Osteoblast (primary cell): Measurements from ENCODE around the gene ACTR1A. TPM values are rescaled to one million over a fixed set of nuclear protein-coding genes. Genes with fewer than 3 reads are reported as not detected.
A peak's percentile ranks its signal among the peaks of the same experiment; 100 is the strongest.

ENCODE experiments used
- DNase-seq: peaks from one replicate; pipeline ENCODE4 v3.0.0; 2011; ENCODE audit warnings: low spot score, mixed read lengths; ENCODE audit not compliant: insufficient read length; ENCODE audit errors: missing footprints
- H2AFZ ChIP-seq: 2 replicates; pipeline ENCODE4 v1.6.0; 2011; ENCODE audit warnings: mild to moderate bottlenecking, low read length
- H3K27ac ChIP-seq: 2 replicates; pipeline ENCODE4 v1.5.1; 2011; ENCODE audit warnings: mild to moderate bottlenecking, low read depth, low read length, moderate library complexity
- H3K27me3 ChIP-seq: 2 replicates; pipeline ENCODE4 v1.6.0; 2012; ENCODE audit warnings: mild to moderate bottlenecking, control low read depth, inconsistent platforms, low read length, moderate library complexity; ENCODE audit not compliant: insufficient read depth
- H3K36me3 ChIP-seq: 2 replicates; pipeline ENCODE4 v1.5.1; 2011; ENCODE audit warnings: mild to moderate bottlenecking, low read length, control low read depth, moderate library complexity; ENCODE audit not compliant: insufficient read depth
- H3K4me1 ChIP-seq: 2 replicates; pipeline ENCODE4 v1.5.1; 2011; ENCODE audit warnings: mild to moderate bottlenecking, low read length, control low read depth, moderate library complexity; ENCODE audit not compliant: insufficient read depth
- H3K4me2 ChIP-seq: 2 replicates; pipeline ENCODE4 v1.6.0; 2011; ENCODE audit warnings: mild to moderate bottlenecking, low read length; ENCODE audit not compliant: insufficient read depth
- H3K4me3 ChIP-seq: fragments of 200-600 bp; sonication (generic); 3 replicates; pipeline ENCODE4 v1.5.1; 2012; ENCODE audit warnings: mild to moderate bottlenecking, low read length, inconsistent platforms; ENCODE audit not compliant: insufficient read depth
- H3K79me2 ChIP-seq: 2 replicates; pipeline ENCODE4 v1.6.0; 2012; ENCODE audit warnings: mild to moderate bottlenecking, low read length, control low read depth, inconsistent platforms; ENCODE audit not compliant: insufficient read depth
- H3K9me3 ChIP-seq: 2 replicates; pipeline ENCODE4 v1.5.1; 2011; ENCODE audit warnings: low read depth, low read length, control low read depth
- H4K20me1 ChIP-seq: 2 replicates; pipeline ENCODE4 v1.6.0; 2012; ENCODE audit warnings: mild to moderate bottlenecking, low read length, control low read depth; ENCODE audit not compliant: insufficient read depth
- total RNA-seq: library from RNA; depleted of rRNA; stranded (reverse); fragments of >200 nt; gene quantifications from 2 replicates; pipeline ENCODE4 v1.2.3, GENCODE V29; 2012
- TF ChIP-seq, protein P1 (sequence below): IDR thresholded peaks from 2 replicates; pipeline ENCODE4 v1.5.1; 2011; ENCODE audit warnings: mild to moderate bottlenecking, low read depth, low read length, moderate library complexity; ENCODE audit errors: extremely low read depth

ACTR1A gene
- total RNA-seq, 1 donor = 105 TPM

DNA sequence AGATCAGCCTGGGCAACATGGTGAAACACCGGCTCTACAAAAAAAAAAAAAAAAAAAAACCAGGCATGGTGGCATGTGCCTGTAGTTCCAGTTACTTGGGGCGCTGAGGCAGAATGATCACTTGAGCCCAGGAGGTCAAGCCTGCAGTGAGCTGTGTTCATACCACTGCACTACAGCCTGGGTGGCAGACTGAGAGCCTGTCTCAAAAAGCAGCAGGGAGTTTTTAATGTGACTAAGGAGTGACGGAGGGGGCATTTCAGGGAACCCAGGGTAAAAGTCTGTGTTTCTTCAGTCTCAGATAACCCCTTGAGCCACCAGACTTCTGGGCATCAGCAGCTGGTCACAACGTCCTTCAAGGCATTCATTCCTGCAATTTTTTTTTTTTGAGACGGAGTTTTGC lies 49.0 kb downstream of the ACTR1A start:
- Histone ChIP-seq H2AFZ (no peak overlapping the region), H4K20me1 (no peaks in the 10 kb centered on the region), H3K4me2 (no peak overlapping the region), H3K9me3 (no peaks in the 10 kb centered on the region), H3K4me1 (peaks cover 34% of the 10 kb centered on the region), H3K4me3 (no peak overlapping the region), H3K79me2 (no peaks in the 10 kb centered on the region), H3K27ac (peak overlapping the region; percentile 78), H3K27me3 (no peaks in the 10 kb centered on the region), H3K36me3 (no peaks in the 10 kb centered on the region)
- TF ChIP-seq, protein P1, sequence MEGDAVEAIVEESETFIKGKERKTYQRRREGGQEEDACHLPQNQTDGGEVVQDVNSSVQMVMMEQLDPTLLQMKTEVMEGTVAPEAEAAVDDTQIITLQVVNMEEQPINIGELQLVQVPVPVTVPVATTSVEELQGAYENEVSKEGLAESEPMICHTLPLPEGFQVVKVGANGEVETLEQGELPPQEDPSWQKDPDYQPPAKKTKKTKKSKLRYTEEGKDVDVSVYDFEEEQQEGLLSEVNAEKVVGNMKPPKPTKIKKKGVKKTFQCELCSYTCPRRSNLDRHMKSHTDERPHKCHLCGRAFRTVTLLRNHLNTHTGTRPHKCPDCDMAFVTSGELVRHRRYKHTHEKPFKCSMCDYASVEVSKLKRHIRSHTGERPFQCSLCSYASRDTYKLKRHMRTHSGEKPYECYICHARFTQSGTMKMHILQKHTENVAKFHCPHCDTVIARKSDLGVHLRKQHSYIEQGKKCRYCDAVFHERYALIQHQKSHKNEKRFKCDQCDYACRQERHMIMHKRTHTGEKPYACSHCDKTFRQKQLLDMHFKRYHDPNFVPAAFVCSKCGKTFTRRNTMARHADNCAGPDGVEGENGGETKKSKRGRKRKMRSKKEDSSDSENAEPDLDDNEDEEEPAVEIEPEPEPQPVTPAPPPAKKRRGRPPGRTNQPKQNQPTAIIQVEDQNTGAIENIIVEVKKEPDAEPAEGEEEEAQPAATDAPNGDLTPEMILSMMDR = no peak
- DNase-seq = peak; percentile 60

DNA sequence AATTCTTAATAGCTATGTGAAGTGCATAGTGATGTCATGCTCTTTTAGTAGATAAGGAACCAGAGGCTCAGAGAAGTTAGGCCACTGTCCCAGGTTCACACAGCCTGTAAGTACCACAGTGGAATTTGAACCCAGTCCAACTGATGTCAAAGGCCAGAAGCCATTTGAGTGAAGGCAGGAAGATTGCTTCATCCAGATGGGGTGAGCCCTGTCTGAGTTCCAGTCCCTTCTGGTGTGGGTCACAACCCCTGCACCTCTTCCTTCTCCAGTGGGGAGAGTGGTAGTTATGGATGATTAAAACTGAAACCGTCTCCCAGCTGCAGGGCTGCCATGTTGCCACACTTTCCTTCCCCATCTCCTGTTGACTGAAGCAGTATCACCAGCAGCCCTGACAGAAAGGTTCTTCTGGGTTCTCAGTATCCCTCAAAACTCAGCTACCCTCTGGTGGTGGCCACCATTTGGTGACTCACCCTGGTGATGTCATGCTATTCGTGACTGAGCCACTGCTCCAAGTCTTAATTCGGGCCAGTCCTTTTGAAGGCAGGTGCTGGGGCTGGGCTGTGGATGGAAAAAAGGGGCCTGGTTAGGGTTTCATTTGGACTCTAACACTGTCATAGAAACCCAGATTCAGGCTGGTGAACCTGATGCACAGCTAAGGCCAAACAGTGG lies 49.7 kb downstream of the ACTR1A start:
- no peak overlapping the region for H3K4me3 ChIP-seq
- H3K9me3 ChIP-seq = no peaks in the 10 kb centered on the region
- no peaks in the 10 kb centered on the region for H3K27me3 ChIP-seq
- no peaks in the 10 kb centered on the region for H4K20me1 ChIP-seq
- H3K27ac ChIP-seq = peak overlapping the region; percentile 78
- TF ChIP-seq, protein P1 = no peak
- peaks cover 34% of the 10 kb centered on the region for H3K4me1 ChIP-seq
- H3K36me3 ChIP-seq = no peaks in the 10 kb centered on the region
- no peaks in the 10 kb centered on the region for H3K79me2 ChIP-seq
- peak overlapping the region; percentile 36 for H2AFZ ChIP-seq
- peak overlapping the region; percentile 50 for H3K4me2 ChIP-seq
- DNase-seq = peak; percentile 94

DNA sequence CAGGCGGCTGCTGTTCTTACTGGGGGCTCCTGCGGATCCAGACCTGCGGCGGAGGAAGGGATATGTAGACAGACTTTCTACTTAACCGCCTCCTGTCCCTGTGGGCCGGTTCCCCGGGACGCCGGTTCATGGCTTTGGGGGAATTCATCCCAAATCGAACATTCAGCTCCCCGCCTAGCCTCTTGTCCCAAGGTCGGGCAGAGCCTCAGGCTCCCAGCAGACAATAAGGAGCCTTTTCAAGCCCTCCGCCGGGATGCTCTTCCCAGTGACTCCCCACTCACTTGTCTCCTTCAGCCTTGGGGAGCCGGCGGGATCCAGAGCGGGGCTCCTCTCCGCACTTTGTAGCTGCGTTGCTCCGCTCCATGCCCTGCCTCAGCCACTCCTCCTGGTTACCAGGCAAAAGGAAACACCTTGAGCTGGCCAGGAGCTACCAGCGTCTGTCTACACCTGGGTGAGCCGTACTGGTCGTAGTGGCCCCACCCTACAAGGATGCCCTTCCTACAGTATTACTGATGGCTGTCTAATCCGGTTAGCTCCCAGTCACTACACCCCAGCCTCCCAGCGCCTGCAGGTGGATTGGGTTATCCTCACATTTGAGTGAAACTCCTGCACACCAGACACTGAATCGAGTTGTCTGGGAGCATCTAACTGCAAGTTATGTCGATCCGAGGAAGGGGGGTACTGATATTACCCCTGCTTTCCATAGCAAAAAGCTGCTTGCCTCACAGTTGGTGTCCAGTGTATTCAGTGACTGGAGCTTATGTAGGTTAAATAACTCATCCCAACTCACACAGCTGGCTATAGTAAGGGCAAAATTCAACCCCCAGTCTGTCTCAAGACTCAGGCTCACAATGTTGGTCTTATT lies 51.2 kb downstream of the ACTR1A start, which contains the start of gene C10orf95:
Gene C10orf95 (minus strand): TSS at position 439 of the 865 bp plus-strand sequence. CDS start 450 bp downstream, outside the sequence.
- H2AFZ ChIP-seq = peak within 1 kb of the TSS; percentile 95
- no peak within 1 kb of the TSS for H3K27ac ChIP-seq
- H3K4me2 ChIP-seq = peak within 1 kb of the TSS; percentile 95
- H3K4me1 ChIP-seq = peaks cover 32% of the 10 kb centered on the region
- DNase-seq = peak; percentile 72
- no peaks in the 10 kb centered on the region for H3K9me3 ChIP-seq
- TF ChIP-seq, protein P1 = no peak
- H3K27me3 ChIP-seq = no peaks in the 10 kb centered on the region
- H3K79me2 ChIP-seq = no peaks in the 10 kb centered on the region
- no peaks in the 10 kb centered on the region for H4K20me1 ChIP-seq
- H3K36me3 ChIP-seq = no peaks in the 10 kb centered on the region
- peak within 1 kb of the TSS; percentile 86 for H3K4me3 ChIP-seq
